HCT116 (cell line): ENCODE measurements around the gene COX6A2. TPM values are rescaled to one million over a fixed set of nuclear protein-coding genes. Genes with fewer than 3 reads are reported as not detected.

Experiments used
- ATAC-seq: fragments of 200-7000 bp; cut with Tn5 transposase; 2 replicates; pipeline ENCODE4 v1.9.1; 2020; ENCODE audit warnings: mild to moderate bottlenecking, moderate library complexity
- BruUV-seq: library from RNA; stranded (reverse); fragments of 400-500 nt; replicated peaks from 2 replicates; lab custom pipeline; 2021; lab: Mats Ljungman, UMichigan
- CTCF ChIA-PET: fragments of 300-600 bp; sonication (Branson Sonifier 250); formaldehyde crosslinking; loops from one replicate; lab custom pipeline; 2021; ENCODE audit warnings: antibody characterized with exemption; lab: Charles Lee
- POLR2A ChIA-PET: fragments of 300-600, 350-600 bp; sonication (Branson Sonifier 250); formaldehyde crosslinking; loops from one replicate; lab custom pipeline; 2021; ENCODE audit warnings: antibody characterized with exemption; lab: Charles Lee
- RAD21 ChIA-PET, 2 experiments: fragments of 300-600 bp; sonication (Branson Sonifier 250); formaldehyde crosslinking; loops; one replicate each; lab custom pipeline; 2023; ENCODE audit warnings: low total read pairs in 2 of 2; ENCODE audit not compliant: uncharacterized antibody in 2 of 2, unreplicated experiment in 2 of 2, low non-redundant PET in 1 of 2; lab: Charles Lee
- DNase-seq: peaks from one replicate; pipeline ENCODE4 v3.0.0-alpha.2; 2010; ENCODE audit warnings: low read depth, low spot score
- H2AFZ ChIP-seq: fragments of 200-600 bp; shearing (Covaris generic), sonication (generic); 2 replicates; pipeline ENCODE4 v1.6.1; 2017; ENCODE audit warnings: low read depth, mixed run types, mixed read lengths, antibody characterized with exemption, low read length; ENCODE audit not compliant: poor library complexity, severe bottlenecking
- H3K27ac ChIP-seq: 2 replicates; pipeline ENCODE4 v1.5.1; 2012; ENCODE audit warnings: low read depth, low read length
- H3K27me3 ChIP-seq: fragments of 200-600 bp; sonication (generic); 2 replicates; pipeline ENCODE4 v1.6.1; 2016; ENCODE audit warnings: mixed run types, low read length, mixed read lengths; ENCODE audit not compliant: insufficient read depth
- H3K36me3 ChIP-seq, 2 experiments: fragments of 200-500 bp in 1 of 2; fragments of 200-600 bp in 1 of 2; sonication (Bioruptor generic) in 1 of 2; sonication (generic) in 1 of 2; 2 replicates each; pipeline versions ENCODE4 v1.5.1 to v1.6.1; 2014 to 2016; ENCODE audit warnings: low read length in 2 of 2, inconsistent platforms in 1 of 2, mixed read lengths in 1 of 2, mixed run types in 1 of 2; ENCODE audit not compliant: insufficient read depth in 2 of 2, control insufficient read depth in 1 of 2
- H3K4me1 ChIP-seq, 2 experiments: fragments of 200-600 bp in 1 of 2; sonication (generic) in 1 of 2; 2 replicates each; pipeline versions ENCODE4 v1.5.1 to v1.6.1; 2012 to 2017; ENCODE audit warnings: low read length in 2 of 2, inconsistent platforms in 1 of 2, mild to moderate bottlenecking in 1 of 2, mixed read lengths in 1 of 2, mixed run types in 1 of 2, moderate library complexity in 1 of 2; ENCODE audit not compliant: insufficient read depth in 2 of 2, control insufficient read depth in 1 of 2
- H3K4me2 ChIP-seq: fragments of 200-600 bp; sonication (generic); 2 replicates; pipeline ENCODE4 v1.6.1; 2017; ENCODE audit warnings: mixed run types, low read length, mixed read lengths
- H3K4me3 ChIP-seq, 2 experiments: fragments of 200-600 bp in 1 of 2; sonication (generic) in 1 of 2; replicated peaks in 1 of 2; 2 replicates each; pipeline ENCODE4 v1.5.1; 2011 to 2016; ENCODE audit warnings: low read length in 2 of 2, control low read depth in 1 of 2, low read depth in 1 of 2, mild to moderate bottlenecking in 1 of 2, mixed read lengths in 1 of 2, mixed run types in 1 of 2
- H3K79me2 ChIP-seq: fragments of 200-600 bp; sonication (generic); 2 replicates; pipeline ENCODE4 v1.6.1; 2017; ENCODE audit warnings: mild to moderate bottlenecking, mixed run types, low read length, moderate library complexity, mixed read lengths; ENCODE audit not compliant: insufficient read depth
- H3K9ac ChIP-seq: fragments of 200-600 bp; sonication (generic); 2 replicates; pipeline ENCODE4 v1.6.1; 2016; ENCODE audit warnings: low read length, mixed read lengths
- H3K9me2 ChIP-seq: fragments of 200-600 bp; sonication (generic), shearing (Covaris generic); 2 replicates; pipeline ENCODE4 v1.6.1; 2017; ENCODE audit warnings: mixed run types, mild to moderate bottlenecking, moderate library complexity; ENCODE audit not compliant: insufficient read depth
- H3K9me3 ChIP-seq, 2 experiments: fragments of 200-500 bp in 1 of 2; fragments of 200-600 bp in 1 of 2; sonication (Bioruptor generic) in 1 of 2; sonication (generic) in 1 of 2; 2 replicates each; pipeline ENCODE4 v1.6.1; 2014 to 2017; ENCODE audit warnings: low read length in 2 of 2, mixed read lengths in 2 of 2, inconsistent platforms in 1 of 2, low read depth in 1 of 2, mild to moderate bottlenecking in 1 of 2, mixed run types in 1 of 2, moderate library complexity in 1 of 2; ENCODE audit not compliant: control insufficient read depth in 1 of 2, insufficient read depth in 1 of 2
- H4K20me1 ChIP-seq: fragments of 200-600 bp; sonication (generic), shearing (Covaris generic); 2 replicates; pipeline ENCODE4 v1.6.1; 2017; ENCODE audit warnings: mixed run types, mild to moderate bottlenecking, moderate library complexity; ENCODE audit not compliant: insufficient read depth
- CBX3 ChIP-seq: IDR thresholded peaks from 2 replicates; pipeline ENCODE4 v1.6.1; 2012; ENCODE audit warnings: low read depth
- CEBPB ChIP-seq: IDR thresholded peaks from 2 replicates; pipeline ENCODE4 v1.6.1; 2012; ENCODE audit warnings: low read depth
- EZH2 ChIP-seq: fragments of 200-600 bp; sonication (generic); IDR thresholded peaks from 2 replicates; pipeline ENCODE4 v1.6.1; 2017; ENCODE audit warnings: antibody characterized with exemption, mixed run types
- EZH2phosphoT487 ChIP-seq: fragments of 200-600 bp; IDR thresholded peaks from 2 replicates; pipeline ENCODE4 v1.6.1; 2018; ENCODE audit warnings: antibody characterized with exemption, borderline replicate concordance
- FOSL1 ChIP-seq: IDR thresholded peaks from 2 replicates; pipeline ENCODE4 v1.6.1; 2012; ENCODE audit warnings: low read depth
- MAX ChIP-seq: IDR thresholded peaks from 2 replicates; pipeline ENCODE4 v1.6.1; 2012
- POLR2A ChIP-seq: IDR thresholded peaks from 2 replicates; pipeline ENCODE4 v1.7.0; 2011; ENCODE audit warnings: borderline replicate concordance; ENCODE audit not compliant: insufficient read depth, insufficient read length; ENCODE audit errors: extremely low read depth
- RAD21 ChIP-seq: IDR thresholded peaks from 2 replicates; pipeline ENCODE4 v1.6.1; 2012; ENCODE audit warnings: low read depth, mild to moderate bottlenecking
- SIN3A ChIP-seq: IDR thresholded peaks from 2 replicates; pipeline ENCODE4 v1.6.1; 2012; ENCODE audit warnings: low read depth
- SP1 ChIP-seq: IDR thresholded peaks from 2 replicates; pipeline ENCODE4 v1.6.1; 2012; ENCODE audit warnings: low read depth
- SRF ChIP-seq: IDR thresholded peaks from 2 replicates; pipeline ENCODE4 v1.6.1; 2012; ENCODE audit warnings: low read depth
- YY1 ChIP-seq: IDR thresholded peaks from 2 replicates; pipeline ENCODE4 v1.6.1; 2011; ENCODE audit warnings: low read length, low read depth, moderate library complexity, mild to moderate bottlenecking; ENCODE audit not compliant: insufficient replicate concordance; ENCODE audit errors: extremely low read depth
- ZBTB33 ChIP-seq: IDR thresholded peaks from 2 replicates; pipeline ENCODE4 v1.6.1; 2011; ENCODE audit warnings: mild to moderate bottlenecking, low read length, moderate library complexity; ENCODE audit not compliant: insufficient replicate concordance; ENCODE audit errors: extremely low read depth
- intact Hi-C: fragments of 100-400 bp; cut with micrococcal nuclease; formaldehyde crosslinking; loops from 2 replicates; pipeline ENCODE4 v1.10.0; 2022
- total RNA-seq: library from RNA; stranded (reverse); gene quantifications from one replicate; pipeline ENCODE4 v1.2.1, GENCODE V29; 2021; ENCODE audit not compliant: unreplicated experiment
- TF ChIP-seq, protein P1 (sequence below): IDR thresholded peaks from 2 replicates; pipeline ENCODE4 v1.6.1; 2012
- TF ChIP-seq, protein P2 (sequence below): IDR thresholded peaks from 2 replicates; pipeline ENCODE4 v1.6.1; 2012; ENCODE audit warnings: low read depth

The COX6A2 gene
- total RNA-seq, 1 experiment from 2014 or later: not detected

DNA sequence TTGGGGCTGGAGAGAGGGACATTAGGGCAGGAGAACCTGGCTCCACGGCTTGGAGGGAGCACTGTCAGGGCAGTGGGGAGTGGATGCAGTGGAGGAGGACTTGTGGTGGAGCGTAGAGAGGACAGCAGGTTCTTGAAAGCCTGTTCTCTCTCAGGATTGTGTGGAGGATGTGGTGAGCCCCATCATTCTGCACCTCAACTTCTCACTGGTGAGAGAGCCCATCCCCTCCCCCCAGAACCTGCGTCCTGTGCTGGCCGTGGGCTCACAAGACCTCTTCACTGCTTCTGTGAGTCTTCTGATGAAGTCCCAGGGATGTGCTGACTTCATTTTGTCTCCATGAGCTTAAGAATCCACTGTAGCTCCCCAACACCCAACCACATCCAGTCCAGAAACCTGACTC is 13.5 kb downstream of the COX6A2 start:
- no peak overlapping the region for H3K9ac ChIP-seq
- no peaks in the 10 kb centered on the region for H3K9me3 ChIP-seq
- ChIA-PET RAD21 (no interaction called here), POLR2A (no interaction called here), CTCF (no interaction called here)
- ATAC-seq (no peak), DNase-seq (no peak)
- H3K27me3 ChIP-seq: no peaks in the 10 kb centered on the region
- no peak overlapping the region for H3K4me2 ChIP-seq
- no peak overlapping the region for H2AFZ ChIP-seq
- no peaks in the 10 kb centered on the region for H4K20me1 ChIP-seq
- peaks cover 0 to 4% of the 10 kb centered on the region in 2 experiments; a peak in 2 of 4 replicates for H3K4me1 ChIP-seq
- no peak overlapping the region for H3K27ac ChIP-seq
- BruUV-seq: no TSS peak
- no peak overlapping the region for H3K4me3 ChIP-seq
- intact Hi-C loops: no loop called here
- TF ChIP-seq POLR2A (no peak), EZH2 (no peak), EZH2phosphoT487 (no peak), MAX (no peak), RAD21 (no peak), CBX3 (no peak), FOSL1 (no peak), SP1 (no peak), SRF (no peak), CEBPB (no peak), ZBTB33 (no peak), SIN3A (no peak), YY1 (no peak)
- TF ChIP-seq, protein P1, sequence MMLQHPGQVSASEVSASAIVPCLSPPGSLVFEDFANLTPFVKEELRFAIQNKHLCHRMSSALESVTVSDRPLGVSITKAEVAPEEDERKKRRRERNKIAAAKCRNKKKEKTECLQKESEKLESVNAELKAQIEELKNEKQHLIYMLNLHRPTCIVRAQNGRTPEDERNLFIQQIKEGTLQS: no peak
- TF ChIP-seq, protein P2, sequence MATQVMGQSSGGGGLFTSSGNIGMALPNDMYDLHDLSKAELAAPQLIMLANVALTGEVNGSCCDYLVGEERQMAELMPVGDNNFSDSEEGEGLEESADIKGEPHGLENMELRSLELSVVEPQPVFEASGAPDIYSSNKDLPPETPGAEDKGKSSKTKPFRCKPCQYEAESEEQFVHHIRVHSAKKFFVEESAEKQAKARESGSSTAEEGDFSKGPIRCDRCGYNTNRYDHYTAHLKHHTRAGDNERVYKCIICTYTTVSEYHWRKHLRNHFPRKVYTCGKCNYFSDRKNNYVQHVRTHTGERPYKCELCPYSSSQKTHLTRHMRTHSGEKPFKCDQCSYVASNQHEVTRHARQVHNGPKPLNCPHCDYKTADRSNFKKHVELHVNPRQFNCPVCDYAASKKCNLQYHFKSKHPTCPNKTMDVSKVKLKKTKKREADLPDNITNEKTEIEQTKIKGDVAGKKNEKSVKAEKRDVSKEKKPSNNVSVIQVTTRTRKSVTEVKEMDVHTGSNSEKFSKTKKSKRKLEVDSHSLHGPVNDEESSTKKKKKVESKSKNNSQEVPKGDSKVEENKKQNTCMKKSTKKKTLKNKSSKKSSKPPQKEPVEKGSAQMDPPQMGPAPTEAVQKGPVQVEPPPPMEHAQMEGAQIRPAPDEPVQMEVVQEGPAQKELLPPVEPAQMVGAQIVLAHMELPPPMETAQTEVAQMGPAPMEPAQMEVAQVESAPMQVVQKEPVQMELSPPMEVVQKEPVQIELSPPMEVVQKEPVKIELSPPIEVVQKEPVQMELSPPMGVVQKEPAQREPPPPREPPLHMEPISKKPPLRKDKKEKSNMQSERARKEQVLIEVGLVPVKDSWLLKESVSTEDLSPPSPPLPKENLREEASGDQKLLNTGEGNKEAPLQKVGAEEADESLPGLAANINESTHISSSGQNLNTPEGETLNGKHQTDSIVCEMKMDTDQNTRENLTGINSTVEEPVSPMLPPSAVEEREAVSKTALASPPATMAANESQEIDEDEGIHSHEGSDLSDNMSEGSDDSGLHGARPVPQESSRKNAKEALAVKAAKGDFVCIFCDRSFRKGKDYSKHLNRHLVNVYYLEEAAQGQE: no peak
- H3K9me2 ChIP-seq: no peaks in the 10 kb centered on the region
- H3K36me3 ChIP-seq: no peaks in the 10 kb centered on the region
- no peaks in the 10 kb centered on the region for H3K79me2 ChIP-seq
